PFSK-1 (cell line): ENCODE measurements around the gene GMPS. TPM values are rescaled to one million over a fixed set of nuclear protein-coding genes. Genes with fewer than 3 reads are reported as not detected.

ENCODE experiments used
- FOXP2 ChIP-seq: optimal IDR thresholded peaks from 2 replicates; pipeline ENCODE3; 2011; ENCODE audit warnings: borderline replicate concordance, control low read depth, inconsistent platforms; ENCODE audit not compliant: insufficient read depth; ENCODE audit errors: extremely low read length, extremely low read depth
- POLR2AphosphoS5 ChIP-seq: IDR thresholded peaks from 2 replicates; pipeline ENCODE4 v1.6.1; 2012; ENCODE audit warnings: low read depth, mild to moderate bottlenecking, control low read depth, low read length, moderate library complexity
- REST ChIP-seq, 2 experiments: IDR thresholded peaks; 2 replicates each; pipeline versions ENCODE4 v1.6.1 to v1.8.0; 2011 to 2012; ENCODE audit warnings: low read depth in 2 of 2, low read length in 2 of 2, control low read depth in 1 of 2, inconsistent platforms in 1 of 2, mild to moderate bottlenecking in 1 of 2, moderate library complexity in 1 of 2; ENCODE audit not compliant: insufficient read depth in 1 of 2
- SIN3A ChIP-seq: IDR thresholded peaks from 2 replicates; pipeline ENCODE4 v1.6.1; 2012; ENCODE audit warnings: mild to moderate bottlenecking, low read length, moderate library complexity, borderline replicate concordance; ENCODE audit not compliant: insufficient read depth
- TAF1 ChIP-seq: IDR thresholded peaks from 2 replicates; pipeline ENCODE4 v1.6.1; 2012; ENCODE audit warnings: low read length, control low read depth, borderline replicate concordance; ENCODE audit not compliant: insufficient read depth
- polyA plus RNA-seq: library from polyadenylated mRNA; unstranded; fragments of >200 nt; gene quantifications from one replicate; pipeline ENCODE4 v1.2.1, GENCODE V29; 2012; ENCODE audit warnings: low read depth, missing spikeins; ENCODE audit not compliant: insufficient read length

GMPS gene
- polyA plus RNA-seq: 53.2 TPM

GRCh38 chr3:155870133-155870944 is at the start of gene GMPS:
TSS of gene GMPS (plus strand) at chr3:155870650. CDS start at chr3:155870871, 221 bp downstream.
- TF ChIP-seq TAF1 (0 out of 2 replicates have a peak, but pooled peaks have one; percentile 42), POLR2AphosphoS5 (peak; percentile 80), FOXP2 (peak; percentile 55), REST (IDR thresholded peaks at IDR 0.05; ENCODE audit: insufficient read depth in 1 of 2, low read depth in 2 of 2, low read length in 2 of 2) (no peak)

- no peak for TF ChIP-seq FOXP2
- TF ChIP-seq SIN3A: no peak
- TF ChIP-seq TAF1: no peak
- no peak for TF ChIP-seq REST (IDR thresholded peaks at IDR 0.05; ENCODE audit: insufficient read depth in 1 of 2, low read depth in 2 of 2, low read length in 2 of 2)
- TF ChIP-seq POLR2AphosphoS5: no peak
These were observed 34.9 kb upstream of the GMPS start for GRCh38 chr3:155835341-155836071.

- no peak for TF ChIP-seq POLR2AphosphoS5
- TF ChIP-seq TAF1: no peak
- no peak for TF ChIP-seq SIN3A
- no peak for TF ChIP-seq FOXP2
- no peak for TF ChIP-seq REST (IDR thresholded peaks at IDR 0.05; ENCODE audit: insufficient read depth in 1 of 2, low read depth in 2 of 2, low read length in 2 of 2)
These were observed 26.9 kb upstream of the GMPS start for GRCh38 chr3:155843569-155843968.

GRCh38 chr3:155846119-155846518 is 24.3 kb upstream of the GMPS start:
- no peak for TF ChIP-seq POLR2AphosphoS5
- no peak for TF ChIP-seq REST (IDR thresholded peaks at IDR 0.05; ENCODE audit: insufficient read depth in 1 of 2, low read depth in 2 of 2, low read length in 2 of 2)
- TF ChIP-seq FOXP2: no peak
- no peak for TF ChIP-seq SIN3A
- TF ChIP-seq TAF1: no peak
